ENCODE measurements around the gene SDF4. TPM values are rescaled to one million over a fixed set of nuclear protein-coding genes. Genes with fewer than 3 reads are reported as not detected.

Gene SDF4
- polyA plus RNA-seq, 1 experiment: 109 TPM

GRCh38 chr1:1203561-1204424 is 28.0 kb downstream of the SDF4 start:
- H3K27ac ChIP-seq (ENCODE audit: low read depth, low read length): no peak overlapping the region
- CTCF ChIA-PET: no interaction called here
- no peak for TF ChIP-seq CTCF (IDR thresholded peaks at IDR 0.05; ENCODE audit: low read depth, low read length)
- peaks cover 9% of the 10 kb centered on the region for H3K27me3 ChIP-seq (ENCODE audit: control insufficient read depth, insufficient read depth, low read length)
- H3K4me3 ChIP-seq (ENCODE audit: low read depth, low read length): no peak overlapping the region
- peaks cover 3% of the 10 kb centered on the region; the same call in 1 of the 2 replicates for H3K9me3 ChIP-seq (ENCODE audit: control insufficient read depth, insufficient read depth, low read length)
- DNase-seq (ENCODE audit: low read depth, low spot score): no peak
- POLR2A ChIA-PET: no interaction called here

- no peak for DNase-seq (ENCODE audit: low read depth, low spot score)
- CTCF ChIA-PET: no interaction called here
Observed at GRCh38 chr1:1202831-1203560, 28.8 kb downstream of the SDF4 start.

GRCh38 chr1:1200876-1201810 is 30.7 kb downstream of the SDF4 start:
- POLR2A ChIA-PET: no interaction called here
- Histone ChIP-seq H3K9me3 (ENCODE audit: control insufficient read depth, insufficient read depth, low read length) (no peaks in the 10 kb centered on the region; the same call in 1 of the 2 replicates), H3K27me3 (ENCODE audit: control insufficient read depth, insufficient read depth, low read length) (peaks cover 4% of the 10 kb centered on the region), H3K27ac (ENCODE audit: low read depth, low read length) (no peak overlapping the region), H3K4me3 (ENCODE audit: low read depth, low read length) (peak overlapping the region; percentile 46; the same call in 1 of the 2 replicates)
- peak; percentile 15 for DNase-seq (ENCODE audit: low read depth, low spot score)
- CTCF ChIA-PET: no interaction called here
- no peak for TF ChIP-seq CTCF (IDR thresholded peaks at IDR 0.05; ENCODE audit: low read depth, low read length)

More at GRCh38 chr1:1202831-1203560, 28.8 kb downstream of the SDF4 start:
- H3K27ac ChIP-seq (ENCODE audit: low read depth, low read length): no peak overlapping the region
- H3K4me3 ChIP-seq (ENCODE audit: low read depth, low read length): no peak overlapping the region
- POLR2A ChIA-PET: no interaction called here
- H3K27me3 ChIP-seq (ENCODE audit: control insufficient read depth, insufficient read depth, low read length): peaks cover 9% of the 10 kb centered on the region
- H3K9me3 ChIP-seq (ENCODE audit: control insufficient read depth, insufficient read depth, low read length): peaks cover 3% of the 10 kb centered on the region; the same call in 1 of the 2 replicates
- no peak for TF ChIP-seq CTCF (IDR thresholded peaks at IDR 0.05; ENCODE audit: low read depth, low read length)

GRCh38 chr1:1199961-1200875 is 31.6 kb downstream of the SDF4 start:
- DNase-seq (ENCODE audit: low read depth, low spot score): no peak
- TF ChIP-seq CTCF (IDR thresholded peaks at IDR 0.05; ENCODE audit: low read depth, low read length): no peak
- Histone ChIP-seq H3K9me3 (ENCODE audit: control insufficient read depth, insufficient read depth, low read length) (no peaks in the 10 kb centered on the region; the same call in 1 of the 2 replicates), H3K4me3 (ENCODE audit: low read depth, low read length) (no peak overlapping the region), H3K27ac (ENCODE audit: low read depth, low read length) (no peak overlapping the region), H3K27me3 (ENCODE audit: control insufficient read depth, insufficient read depth, low read length) (peaks cover 4% of the 10 kb centered on the region)
- ChIA-PET CTCF (no interaction called here), POLR2A (no interaction called here)

Data from AG04450 (cell line).